Activated T-helper 9 cell treated with anti-CD3 and anti-CD28 coated beads, Interleukin-2, amount 50 U/mL, for 16 hours (primary cell): Measurements from ENCODE around the gene CALML4.
"Not testable (repeated sequence)": the region's sequence is repeated elsewhere in the genome, so short reads cannot be mapped to it uniquely, and the experiment has no call there.

Source experiments
- DNase-seq: peaks from one replicate; pipeline ENCODE4 v3.0.0-alpha.2; 2020; ENCODE audit warnings: low read depth

Gene CALML4

GRCh38 chr15:68208136-68208535 is 3.0 kb upstream of the CALML4 start:
- DNase-seq, result no peak

DNA sequence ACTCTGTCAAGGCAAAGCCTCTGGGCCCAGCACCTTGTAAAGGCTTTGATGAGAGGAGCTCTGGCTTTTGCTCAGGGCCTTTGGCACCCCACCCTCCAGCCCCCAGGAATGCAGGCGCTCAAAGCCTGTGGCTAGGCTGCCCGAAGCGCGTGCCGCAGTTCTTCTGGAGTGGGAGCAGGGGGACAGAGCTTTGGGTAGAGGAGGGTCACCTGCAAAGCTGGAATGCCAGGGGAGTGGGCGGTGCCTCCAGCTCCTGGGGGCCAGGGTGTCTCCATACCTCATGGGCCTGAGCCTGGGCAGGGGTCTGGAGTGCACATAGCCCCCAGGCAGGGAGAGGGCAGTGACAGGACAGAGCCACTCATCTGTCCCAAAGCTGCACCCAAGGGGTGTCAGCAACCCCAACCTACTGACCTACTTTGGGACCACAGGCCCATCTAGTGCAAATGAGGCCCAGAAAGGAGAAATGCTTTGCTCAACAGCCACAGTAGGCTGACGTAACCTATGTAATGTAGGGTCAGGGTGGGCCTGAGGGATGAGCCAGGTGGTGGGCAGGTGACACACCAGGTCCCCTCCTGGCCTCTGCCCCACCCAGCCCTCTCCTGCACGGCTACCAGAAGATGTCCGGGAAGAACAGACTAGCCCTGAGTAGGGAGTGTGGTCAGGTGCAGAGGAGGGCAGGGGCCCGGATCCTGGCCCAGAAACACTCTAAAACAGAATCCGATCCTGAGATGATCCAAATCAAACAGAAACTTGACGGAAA is 2.2 kb upstream of the CALML4 start:
- no peak for DNase-seq

- DNase-seq, result no peak
Measured at GRCh38 chr15:68206711-68207151, 1.6 kb upstream of the CALML4 start.

DNA sequence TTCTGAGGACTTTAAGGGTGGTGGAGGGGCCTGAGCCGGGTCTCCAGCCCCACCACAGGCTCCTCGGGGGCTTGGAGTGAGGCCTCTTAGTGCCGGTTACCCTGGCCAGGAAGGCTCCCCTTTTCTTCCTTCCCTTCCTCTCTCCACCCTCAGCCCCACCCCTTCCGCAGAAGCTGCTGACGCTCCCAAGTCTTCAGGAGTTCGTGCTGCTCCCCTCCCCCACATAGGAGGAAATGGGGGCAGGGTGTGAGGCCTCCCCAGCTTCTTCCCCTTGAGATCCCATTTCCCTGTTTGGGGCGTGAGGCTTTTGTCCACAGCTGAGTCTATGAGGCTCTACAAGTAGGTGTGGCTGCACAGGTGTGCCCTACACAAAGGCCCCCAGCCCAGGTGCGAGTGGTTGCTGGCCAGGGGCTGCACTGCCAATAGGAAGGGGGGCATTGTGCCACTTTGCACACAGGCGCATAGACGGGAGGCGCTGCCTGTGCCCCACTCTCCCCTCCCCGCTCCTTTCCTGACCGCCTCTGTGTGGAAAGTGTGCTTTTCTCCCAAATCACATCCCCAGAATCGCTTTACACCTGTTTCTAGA is 915 bp upstream of the CALML4 start:
- DNase-seq, result no peak

DNA sequence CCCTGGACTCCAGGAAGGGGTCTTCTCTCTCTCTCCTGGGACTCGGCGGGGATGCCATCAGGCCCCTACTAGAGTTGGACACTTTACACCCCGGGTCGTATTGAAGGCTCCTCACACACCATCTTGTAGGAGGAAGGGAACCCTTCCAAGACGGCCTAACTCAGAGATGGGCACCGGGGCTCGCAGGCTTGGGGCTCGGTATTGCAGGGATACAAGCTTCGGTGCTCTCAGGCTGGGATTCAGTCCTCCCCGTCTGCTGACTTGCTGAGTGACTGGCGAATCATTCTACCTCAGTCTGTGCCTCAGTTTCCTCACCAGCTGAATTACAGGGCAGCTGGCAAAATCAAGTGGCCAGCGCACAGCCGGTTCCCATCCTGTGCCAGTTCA is 419 bp upstream of the CALML4 start:
- DNase-seq, result no peak

DNA sequence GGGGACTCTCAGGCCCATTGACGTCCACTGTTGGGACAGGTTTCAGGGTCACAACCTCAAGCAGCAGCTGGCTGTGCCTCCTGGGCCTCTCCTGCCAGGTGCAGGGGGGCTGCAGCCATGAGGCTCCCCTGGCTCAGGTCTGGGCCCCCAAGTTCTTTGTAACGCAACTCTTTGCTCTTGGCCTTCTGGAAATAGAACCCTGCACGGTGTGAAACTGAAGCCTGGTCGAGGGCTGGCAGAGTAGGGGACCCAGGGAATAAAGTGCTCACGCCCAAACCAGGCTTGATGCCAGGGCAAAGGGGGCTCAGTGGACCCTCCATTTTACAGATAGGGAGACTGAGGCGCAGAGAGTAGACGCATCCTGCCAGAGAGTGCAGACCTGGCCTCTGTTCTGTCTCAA is 771 bp downstream of the CALML4 start:
- DNase-seq, result no peak

DNA sequence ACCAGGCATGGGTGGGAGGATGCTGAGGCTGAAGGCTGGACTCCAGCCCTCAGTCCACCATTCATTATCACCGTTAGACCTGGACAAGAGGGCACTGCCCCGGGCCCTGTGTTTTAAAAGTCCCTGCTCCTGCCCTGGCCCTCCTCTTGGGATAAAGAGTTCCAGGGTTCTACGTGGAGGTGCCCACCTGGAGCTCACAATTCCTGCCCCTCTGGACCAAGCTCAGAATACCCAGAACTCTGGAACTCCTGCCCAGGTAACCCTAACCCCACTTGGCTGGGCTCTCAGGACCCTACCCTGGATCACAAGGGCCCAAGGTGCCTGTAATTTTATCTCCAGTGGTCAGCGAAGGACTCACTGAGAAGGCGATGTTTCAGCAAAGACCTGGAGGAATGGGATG is 1.2 kb downstream of the CALML4 start:
- DNase-seq, result no peak

DNA sequence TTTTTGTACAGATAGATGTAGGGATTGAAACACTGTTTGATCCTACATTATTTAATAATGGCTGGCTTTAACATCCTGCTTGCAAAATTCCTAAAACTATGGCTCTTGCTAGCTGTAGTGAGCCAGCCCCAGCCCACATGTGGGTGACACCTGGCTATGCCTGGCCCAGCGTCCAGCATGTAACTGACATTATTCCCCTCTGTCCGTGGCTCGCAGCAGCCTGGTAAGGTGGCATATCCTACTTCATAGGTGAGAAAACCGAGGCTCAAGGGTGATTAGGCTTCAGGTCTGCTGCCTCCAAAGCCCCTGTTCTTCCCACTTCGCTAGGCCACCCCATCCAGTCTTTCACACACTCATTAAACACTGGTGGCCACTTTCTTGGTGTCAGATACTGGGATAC is 1.6 kb downstream of the CALML4 start:
- DNase-seq, result no peak

- DNase-seq, result not testable (repeated sequence)
Measured at GRCh38 chr15:68202994-68203393, 2.1 kb downstream of the CALML4 start.

GRCh38 chr15:68201879-68202261 is 3.3 kb downstream of the CALML4 start:
- DNase-seq, result no peak

DNA sequence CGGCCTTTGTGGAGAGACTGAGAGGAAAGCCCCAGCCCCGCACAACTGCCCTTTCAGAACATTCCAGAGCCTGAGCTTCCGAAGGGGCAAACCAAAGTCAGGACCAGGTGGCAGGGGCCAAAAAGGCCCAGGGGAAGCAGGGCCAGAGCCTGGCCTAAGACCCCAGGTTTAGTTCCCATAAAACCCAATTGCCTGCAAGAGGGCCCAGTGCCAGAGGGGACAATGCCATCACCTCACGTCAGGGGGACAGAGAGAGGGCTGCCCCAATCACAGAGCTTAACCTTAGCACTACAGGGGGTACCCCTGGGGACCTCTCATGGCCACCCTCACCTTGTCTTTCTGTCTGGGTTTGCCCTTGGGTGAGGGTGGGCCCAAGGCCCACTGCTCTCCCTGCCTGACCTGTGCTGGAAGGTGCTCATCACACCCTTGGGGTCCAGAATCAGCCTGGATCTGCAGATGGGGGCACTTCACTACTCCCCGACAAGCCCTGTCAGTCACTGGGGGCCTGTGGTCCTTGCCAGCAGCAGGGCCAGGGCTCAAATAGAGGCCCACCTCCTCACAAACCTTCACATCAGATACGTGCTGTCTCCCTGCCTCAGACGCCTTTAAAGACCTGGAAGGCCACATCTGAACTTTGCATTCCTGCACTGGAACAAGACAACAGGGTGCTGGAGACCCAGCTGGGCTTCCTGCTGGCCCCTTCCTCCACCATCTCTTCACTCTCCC is 3.8 kb downstream of the CALML4 start:
- no peak for DNase-seq

- no peak for DNase-seq
Measured at GRCh38 chr15:68200016-68200861, 4.9 kb downstream of the CALML4 start.

DNA sequence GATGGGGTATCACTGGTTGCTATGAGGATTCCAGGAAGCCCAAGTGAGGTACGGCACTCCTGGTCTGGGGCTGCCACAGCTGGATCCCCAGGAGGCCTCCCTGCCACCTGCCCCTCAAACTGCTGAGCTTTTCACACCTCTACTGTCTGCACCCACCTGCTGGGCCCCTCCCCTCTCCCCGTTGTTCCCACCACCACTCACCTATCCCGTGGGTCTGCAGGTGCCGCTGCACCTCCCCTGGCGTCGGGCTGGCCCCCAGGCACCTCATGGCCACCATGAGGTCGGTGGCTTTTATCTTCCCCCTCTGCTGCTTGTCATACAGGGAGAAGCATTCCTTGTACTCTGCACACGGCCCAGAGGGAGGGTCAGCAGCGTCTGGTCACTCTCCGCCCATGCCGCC is 5.8 kb downstream of the CALML4 start:
- no peak for DNase-seq

DNA sequence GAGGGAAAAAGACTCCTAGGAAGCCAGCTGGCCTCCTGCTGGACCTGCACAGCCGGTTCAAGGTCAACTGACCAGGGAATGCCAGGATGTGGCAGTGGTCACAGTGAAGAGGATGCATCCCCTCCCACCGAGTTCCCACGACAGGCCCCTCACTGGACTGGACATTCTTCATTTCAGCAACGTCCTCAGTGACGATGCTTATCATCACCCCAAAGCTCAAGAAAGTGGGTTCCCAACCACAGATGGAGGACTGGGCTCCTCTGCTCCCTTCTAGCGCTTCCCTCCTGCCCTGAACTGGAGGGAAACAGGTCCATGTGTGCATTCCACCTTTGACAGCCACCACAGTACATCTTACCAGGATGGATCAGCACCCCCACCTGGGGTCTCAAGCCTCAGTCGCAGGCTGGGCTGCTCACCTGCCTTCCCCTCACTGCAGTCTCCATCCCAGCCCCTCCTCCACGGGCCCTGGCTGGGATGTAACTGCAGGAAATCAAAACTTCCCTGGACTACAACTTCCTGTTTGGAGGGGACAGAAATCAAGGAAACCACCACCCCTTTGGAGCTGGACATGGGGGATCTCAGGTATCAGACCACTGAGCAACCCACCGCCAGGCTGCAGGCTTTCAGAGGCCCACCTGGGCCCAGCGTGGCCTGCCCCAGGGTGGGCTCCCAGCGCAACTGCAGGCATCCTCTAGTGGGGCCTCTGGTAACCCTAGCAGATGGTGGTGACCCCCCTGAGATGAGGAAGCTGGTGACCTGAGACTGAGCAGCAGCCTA is 7.3 kb downstream of the CALML4 start:
- no peak for DNase-seq

GRCh38 chr15:68197170-68197492 is 8.0 kb downstream of the CALML4 start:
- no peak for DNase-seq

GRCh38 chr15:68196445-68197169 is 8.5 kb downstream of the CALML4 start:
- DNase-seq, result no peak

- DNase-seq, result no peak
Measured at GRCh38 chr15:68195336-68196112, 9.6 kb downstream of the CALML4 start.

- no peak for DNase-seq
Measured at GRCh38 chr15:68192804-68193486, 12.2 kb downstream of the CALML4 start.

DNA sequence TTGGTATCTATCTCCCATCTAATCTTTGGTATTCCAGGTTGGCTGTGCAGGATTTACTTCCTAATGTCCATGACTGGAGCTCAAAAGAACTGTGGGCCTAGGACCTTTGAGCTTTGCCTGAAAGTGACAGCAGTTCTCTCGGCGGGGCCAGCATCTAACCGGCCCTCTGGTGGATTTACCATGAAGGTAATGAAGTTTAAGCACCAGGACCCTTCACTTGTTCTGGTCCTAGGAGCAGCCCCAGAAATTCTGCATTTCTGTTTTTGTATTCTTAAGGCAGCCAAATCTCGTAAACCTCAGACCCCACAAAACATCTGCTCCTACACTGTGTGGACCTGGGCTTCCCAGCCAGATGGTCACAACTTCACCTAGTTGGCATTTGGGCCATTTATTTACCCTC is 13.0 kb downstream of the CALML4 start:
- no peak for DNase-seq

- no peak for DNase-seq
Measured at GRCh38 chr15:68191555-68191954, 13.6 kb downstream of the CALML4 start.
